IPS DF 19.7 (cell line): ENCODE results near the gene CFAP70.

ENCODE experiments used
- DNase-seq: peaks from one replicate; pipeline ENCODE4 v3.0.0-alpha.2; 2013; ENCODE audit warnings: low read depth, low spot score

Gene CFAP70

DNA sequence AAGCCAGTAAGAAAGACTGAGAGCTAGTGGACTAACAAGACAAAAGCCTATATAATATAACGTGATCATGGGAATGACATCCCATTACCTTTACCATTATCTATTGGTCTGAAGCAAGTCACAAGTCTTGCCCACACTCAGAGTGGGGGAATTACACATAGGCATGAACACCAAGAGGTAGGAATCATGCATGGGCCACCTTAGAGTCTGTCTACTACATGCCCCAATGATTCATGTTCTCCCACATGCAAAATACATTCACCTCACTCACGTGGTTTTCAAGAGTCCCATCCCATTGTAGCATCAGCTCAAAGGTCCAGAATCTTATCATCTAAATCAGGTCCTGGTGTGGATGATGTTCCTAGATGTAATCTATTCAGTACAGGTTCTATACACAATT, 141.0 kb downstream of the CFAP70 start:
- DNase-seq, result no peak

DNA sequence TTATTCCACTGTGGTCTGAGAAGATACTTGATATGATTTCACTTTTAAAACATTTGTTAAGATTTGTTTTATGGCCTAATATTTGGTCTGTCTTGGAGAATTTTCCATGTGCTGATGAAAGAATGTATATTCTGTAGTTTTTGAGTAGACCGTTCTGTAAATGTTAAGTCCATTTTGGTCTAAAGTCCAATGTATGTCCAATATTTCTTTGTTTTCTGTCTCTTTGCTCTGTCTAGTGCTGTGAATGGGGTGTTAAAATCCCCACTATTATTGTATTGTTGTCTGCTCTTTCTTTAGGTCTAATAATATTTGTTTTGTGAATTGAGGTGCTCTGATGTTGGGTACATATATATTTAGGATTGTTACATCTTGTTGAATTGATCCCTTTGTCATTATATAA, 142.9 kb downstream of the CFAP70 start:
- no peak for DNase-seq

DNA sequence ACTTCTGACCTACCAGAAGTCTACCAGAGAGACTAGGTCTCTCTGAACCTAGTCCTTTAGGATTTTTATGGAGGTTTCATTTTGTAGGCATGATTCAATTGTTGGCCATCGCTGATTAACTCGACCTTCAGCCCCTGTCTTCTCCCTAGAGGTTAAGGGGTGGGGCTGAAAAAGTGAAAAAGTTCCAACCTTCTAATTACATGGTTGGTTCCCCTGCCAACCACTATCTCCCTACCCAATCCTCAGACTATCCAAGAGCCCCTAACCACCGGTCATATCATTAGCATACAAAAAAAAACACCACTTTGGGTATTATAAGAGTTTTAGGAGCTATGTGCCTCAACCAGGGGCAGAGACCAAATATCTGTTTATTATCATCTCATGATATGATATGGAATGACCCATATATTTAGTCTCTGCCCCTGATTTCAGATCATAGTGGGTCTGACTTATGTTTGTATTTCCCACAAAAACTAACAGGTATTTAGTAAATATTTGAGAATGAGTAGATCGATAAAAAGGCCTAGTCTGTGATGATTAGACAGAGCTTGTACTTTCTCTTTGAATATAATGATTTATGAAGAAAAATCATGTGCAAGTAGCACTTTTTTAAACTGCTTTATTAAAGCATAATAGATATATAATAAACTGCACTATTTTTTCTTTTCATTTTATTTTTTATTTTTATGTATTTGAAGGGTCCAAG, 147.4 kb downstream of the CFAP70 start:
- no peak for DNase-seq

DNA sequence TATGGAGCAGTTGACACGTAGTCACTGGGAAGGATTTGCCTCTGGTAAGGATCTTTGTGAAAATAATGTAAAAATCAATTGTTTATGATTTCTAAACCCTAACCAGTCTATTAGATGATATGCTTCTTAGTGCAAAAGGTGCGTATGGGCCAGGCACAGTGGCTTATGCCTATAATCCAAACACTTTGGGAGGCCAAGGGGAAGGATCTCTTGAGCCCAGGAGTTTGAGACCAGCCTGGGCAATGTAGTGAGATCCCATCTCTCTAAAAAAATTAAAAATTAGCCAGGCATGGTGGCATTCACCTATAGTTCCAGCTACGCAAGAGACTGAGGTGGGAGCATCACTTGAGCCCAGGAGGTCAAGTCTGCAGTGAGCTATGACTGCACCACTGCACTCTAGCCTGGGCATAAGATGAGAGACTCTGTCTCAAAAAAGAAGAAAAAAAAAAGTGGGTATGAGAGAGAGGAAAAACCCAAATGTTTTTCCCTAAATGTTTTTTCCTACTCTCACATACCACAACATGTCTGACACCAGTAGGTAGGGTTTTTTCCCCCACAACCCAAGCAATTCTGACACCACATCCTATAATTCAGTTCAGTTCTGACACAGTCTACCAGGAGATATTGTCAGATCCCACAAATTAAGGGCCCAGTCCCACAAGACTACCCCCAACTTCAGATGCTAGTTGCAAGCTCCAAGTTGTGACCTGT, 148.1 kb downstream of the CFAP70 start:
- DNase-seq, result no peak

DNA sequence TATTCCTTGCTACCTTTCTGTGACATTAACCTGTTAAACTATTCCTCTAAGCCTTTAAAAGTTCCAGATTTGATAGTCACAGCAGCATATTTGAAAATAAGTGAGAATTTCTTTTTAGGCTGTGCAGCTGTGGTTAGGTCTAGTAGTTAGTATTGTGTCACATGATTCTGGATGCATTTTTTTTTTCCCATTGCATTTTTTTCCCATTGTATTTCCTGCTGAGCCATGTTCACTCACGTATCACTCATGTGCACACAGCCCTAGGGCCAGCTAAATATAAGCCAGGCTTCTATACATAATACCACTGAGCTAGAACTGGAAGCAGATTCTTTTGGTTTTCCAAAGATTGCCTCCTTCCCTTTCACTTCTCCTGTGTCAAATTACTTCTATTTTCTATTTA, 149.0 kb downstream of the CFAP70 start:
- no peak for DNase-seq

DNA sequence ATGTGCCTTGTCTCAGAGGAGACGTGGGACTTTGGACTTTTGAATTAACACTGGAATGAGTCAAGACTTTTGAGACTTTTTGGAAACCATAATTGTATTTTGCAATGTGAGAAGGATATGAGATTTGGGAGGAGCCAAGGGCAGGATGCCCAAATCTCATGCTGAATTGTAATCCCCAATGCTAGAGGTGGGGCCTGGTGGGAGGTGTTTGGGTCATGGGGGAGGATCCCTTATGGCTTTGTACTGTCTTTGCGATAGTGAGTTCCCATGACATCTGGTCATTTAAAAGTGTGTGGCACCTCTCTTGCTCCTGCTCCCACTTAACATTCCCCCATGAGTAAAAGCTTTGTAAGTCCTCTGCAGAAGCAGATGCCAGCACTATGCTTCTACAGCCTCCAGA, 150.8 kb downstream of the CFAP70 start:
- no peak for DNase-seq

DNA sequence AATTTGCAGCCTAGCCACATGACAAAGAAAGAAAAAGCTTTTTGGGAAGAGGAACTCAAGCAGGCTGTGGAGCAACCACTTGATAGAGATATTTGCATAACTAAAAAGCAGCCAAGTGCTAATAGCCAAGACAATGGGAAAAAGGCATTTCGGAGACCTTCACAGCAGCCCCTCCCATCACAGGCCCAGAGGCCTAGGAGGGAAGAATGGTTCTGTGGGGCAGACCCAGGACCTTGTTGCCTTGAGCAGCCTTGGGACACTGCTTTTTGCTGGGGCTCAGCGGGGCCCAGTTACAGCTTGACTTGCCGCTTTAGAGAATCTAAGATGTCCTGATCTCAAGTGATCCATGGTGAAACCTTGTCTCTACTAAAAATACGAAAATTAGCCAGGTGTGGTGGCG, 152.3 kb downstream of the CFAP70 start:
- no peak for DNase-seq

DNA sequence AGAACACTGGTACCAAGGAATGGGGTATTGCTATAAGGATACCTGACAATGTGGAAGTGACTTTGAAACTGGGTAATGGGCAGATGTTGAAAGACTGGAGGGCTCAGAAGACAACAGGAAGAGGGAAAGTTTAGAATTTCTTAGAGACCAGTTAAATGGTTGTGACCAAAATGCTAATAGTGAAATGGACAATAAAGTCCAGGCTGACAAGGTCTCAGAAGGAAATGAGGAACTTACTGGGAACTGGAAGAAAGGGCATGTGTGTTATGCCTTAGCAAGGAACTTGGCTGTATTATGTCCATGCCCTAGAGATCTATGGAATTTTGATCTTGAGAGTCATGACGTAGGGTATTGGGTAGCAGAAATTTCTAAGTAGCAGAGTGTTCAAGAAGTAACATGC, 152.8 kb downstream of the CFAP70 start:
- DNase-seq, result no peak

DNA sequence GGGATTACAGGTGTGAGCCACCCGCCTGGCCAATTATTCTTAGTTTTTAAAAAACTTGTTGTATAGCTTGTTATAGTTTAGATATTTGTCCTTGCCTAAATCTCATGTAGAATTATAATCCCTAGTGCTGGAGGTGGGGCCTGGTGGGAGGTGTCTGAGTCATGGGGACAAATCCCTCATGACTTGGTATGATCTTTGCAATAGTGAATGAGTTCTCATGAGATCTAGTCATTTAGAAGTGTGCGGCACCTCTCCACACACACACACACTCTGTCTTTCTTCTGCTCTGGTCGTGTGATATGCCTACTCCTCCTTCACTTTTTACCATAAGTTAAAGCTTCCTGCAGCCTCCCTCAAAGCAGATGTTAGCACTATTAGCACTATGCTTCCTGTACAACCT, 153.6 kb downstream of the CFAP70 start:
- DNase-seq, result no peak
